ENCODE results near the gene PUS1.

DNA sequence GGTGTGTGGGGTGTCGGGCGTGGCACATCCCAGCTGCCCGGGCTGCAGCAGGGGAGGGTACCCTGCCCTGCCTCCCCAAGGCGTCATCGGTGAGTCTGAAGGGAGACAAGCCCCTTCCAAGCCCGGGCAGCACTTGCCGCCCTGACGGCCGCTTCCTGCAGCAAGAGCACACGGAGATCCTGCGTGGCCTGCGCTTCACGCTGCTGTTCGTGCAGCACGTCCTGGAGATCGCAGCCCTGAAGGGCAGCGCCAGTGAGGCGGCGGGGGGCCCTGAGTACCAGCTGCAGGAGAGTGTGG is 10.1 kb upstream of the PUS1 start:
- TF ChIP-seq TOX (CRISPR knock-in tag; IDR thresholded peaks at IDR 0.05; ENCODE audit: borderline replicate concordance) (no peak), ZFP3 (CRISPR knock-in tag; IDR thresholded peaks at IDR 0.05) (no peak), ESRRG (CRISPR knock-in tag; IDR thresholded peaks at IDR 0.05) (no peak), ARNTL (CRISPR knock-in tag; IDR thresholded peaks at IDR 0.05; ENCODE audit: borderline replicate concordance, low read depth) (no peak), RARB (CRISPR knock-in tag; IDR thresholded peaks at IDR 0.05) (no peak), SNAI2 (CRISPR knock-in tag; IDR thresholded peaks at IDR 0.05) (no peak)
- TF ChIP-seq, protein P1, sequence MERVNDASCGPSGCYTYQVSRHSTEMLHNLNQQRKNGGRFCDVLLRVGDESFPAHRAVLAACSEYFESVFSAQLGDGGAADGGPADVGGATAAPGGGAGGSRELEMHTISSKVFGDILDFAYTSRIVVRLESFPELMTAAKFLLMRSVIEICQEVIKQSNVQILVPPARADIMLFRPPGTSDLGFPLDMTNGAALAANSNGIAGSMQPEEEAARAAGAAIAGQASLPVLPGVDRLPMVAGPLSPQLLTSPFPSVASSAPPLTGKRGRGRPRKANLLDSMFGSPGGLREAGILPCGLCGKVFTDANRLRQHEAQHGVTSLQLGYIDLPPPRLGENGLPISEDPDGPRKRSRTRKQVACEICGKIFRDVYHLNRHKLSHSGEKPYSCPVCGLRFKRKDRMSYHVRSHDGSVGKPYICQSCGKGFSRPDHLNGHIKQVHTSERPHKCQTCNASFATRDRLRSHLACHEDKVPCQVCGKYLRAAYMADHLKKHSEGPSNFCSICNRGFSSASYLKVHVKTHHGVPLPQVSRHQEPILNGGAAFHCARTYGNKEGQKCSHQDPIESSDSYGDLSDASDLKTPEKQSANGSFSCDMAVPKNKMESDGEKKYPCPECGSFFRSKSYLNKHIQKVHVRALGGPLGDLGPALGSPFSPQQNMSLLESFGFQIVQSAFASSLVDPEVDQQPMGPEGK (CRISPR knock-in tag; IDR thresholded peaks at IDR 0.05; ENCODE audit: borderline replicate concordance): no peak
